Lower lobe of right lung (tissue), 2 donors: ENCODE data around the gene TMEM255A. TPM values are rescaled to one million over a fixed set of nuclear protein-coding genes. Genes with fewer than 3 reads are reported as not detected.

ENCODE experiments used
- ATAC-seq, 2 donors: fragments of 200-7000 bp; cut with Tn5 transposase; one replicate each; pipeline ENCODE4 v1.9.1; 2020 to 2022; ENCODE audit warnings: mild to moderate bottlenecking in 2 of 2, moderate library complexity in 2 of 2
- DNase-seq: peaks from one replicate; pipeline ENCODE4 v3.0.0-alpha.2; 2020
- H3K27ac ChIP-seq: fragments of 200-600 bp; one replicate; pipeline ENCODE4 v1.8.0; 2022
- H3K27me3 ChIP-seq: fragments of 200-600 bp; one replicate; pipeline ENCODE4 v1.8.0; 2022; ENCODE audit warnings: low read depth
- H3K36me3 ChIP-seq: fragments of 200-600 bp; one replicate; pipeline ENCODE4 v1.8.0; 2022; ENCODE audit warnings: mild to moderate bottlenecking
- H3K4me1 ChIP-seq: fragments of 200-600 bp; one replicate; pipeline ENCODE4 v1.8.0; 2022
- H3K4me3 ChIP-seq: fragments of 200-600 bp; one replicate; pipeline ENCODE4 v1.8.0; 2022; ENCODE audit warnings: mild to moderate bottlenecking
- H3K9me3 ChIP-seq: fragments of 200-600 bp; one replicate; pipeline ENCODE4 v1.8.0; 2022
- CTCF ChIP-seq: fragments of 200-600 bp; IDR thresholded peaks from one replicate; pipeline ENCODE4 v1.8.0; 2022; ENCODE audit warnings: antibody characterized with exemption, mild to moderate bottlenecking
- intact Hi-C: fragments of 100-400 bp; cut with DNase I; formaldehyde crosslinking; loops from one replicate; pipeline ENCODE4 v1.11.0; 2022
- total RNA-seq: library from RNA; stranded (reverse); fragmentation: NEBNext Ultra II Directional; extraction: Animal tissue kit (Norgen Biotek cat#: 25700); gene quantifications from one replicate; pipeline ENCODE4 v1.2.1, GENCODE V29; 2021
- donor health status: DM: no; HTN: yes; CAD: no; lungs with severe emphysema.

TMEM255A gene
- total RNA-seq, 1 donor from 2014 or later: 2.7 TPM

DNA sequence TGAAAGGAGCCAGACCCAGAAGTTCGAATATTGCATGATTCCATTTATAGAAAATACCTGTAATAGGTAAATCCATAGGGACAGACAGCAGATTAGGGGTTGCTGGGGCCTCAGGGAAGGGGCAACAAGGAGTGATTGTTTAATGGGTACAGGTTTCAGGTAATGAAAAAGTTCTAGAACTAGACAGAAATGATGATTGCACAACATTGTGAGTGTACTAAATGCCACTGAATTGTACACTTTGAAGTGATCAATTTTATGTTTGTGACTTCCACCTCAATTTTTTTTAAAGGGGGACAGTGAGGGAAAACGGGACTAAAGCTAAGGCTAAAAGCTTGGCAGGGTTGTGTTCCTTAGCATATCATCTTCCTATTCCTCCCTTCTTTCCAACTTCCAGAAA, 37.1 kb downstream of the TMEM255A start:
- Histone ChIP-seq H3K36me3 (no peaks in the 10 kb centered on the region), H3K27me3 (no peaks in the 10 kb centered on the region), H3K9me3 (no peaks in the 10 kb centered on the region), H3K27ac (no peak overlapping the region), H3K4me1 (peaks cover 7% of the 10 kb centered on the region), H3K4me3 (no peak overlapping the region)
- TF ChIP-seq CTCF: no peak
- DNase-seq (no peak), ATAC-seq (no peak)
- intact Hi-C loops: no loop called here

DNA sequence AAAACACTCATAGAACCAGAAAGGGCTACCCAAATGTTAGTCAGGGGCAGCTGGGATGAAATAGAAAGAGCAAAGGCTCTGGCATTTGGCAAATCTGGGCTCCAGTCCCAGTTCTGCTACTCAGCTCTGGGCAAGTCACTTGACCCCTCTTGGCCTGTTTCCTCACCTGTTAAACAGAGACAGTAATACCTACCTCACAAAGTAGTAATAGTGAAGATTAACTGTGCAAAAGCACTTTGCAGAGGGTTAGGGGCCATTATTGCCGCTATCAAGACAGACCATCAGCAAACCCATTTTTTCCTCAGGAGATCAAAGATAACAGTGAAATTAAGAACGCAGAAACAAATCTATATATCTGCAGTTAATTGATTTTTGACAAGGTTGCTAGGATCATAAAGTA, 40.0 kb downstream of the TMEM255A start:
- Histone ChIP-seq H3K36me3 (no peaks in the 10 kb centered on the region), H3K4me3 (no peak overlapping the region), H3K4me1 (peaks cover 10% of the 10 kb centered on the region), H3K9me3 (no peaks in the 10 kb centered on the region), H3K27ac (no peak overlapping the region), H3K27me3 (no peaks in the 10 kb centered on the region)
- intact Hi-C loops: no loop called here
- no peak for DNase-seq
- ATAC-seq: peak; percentile 56 to 80
- no peak for TF ChIP-seq CTCF

GRCh38 chrX:120270567-120270966, 40.7 kb downstream of the TMEM255A start:
- no peaks in the 10 kb centered on the region for H3K36me3 ChIP-seq
- DNase-seq (no peak), ATAC-seq (no peak)
- no peaks in the 10 kb centered on the region for H3K9me3 ChIP-seq
- peak overlapping the region; percentile 6 for H3K27ac ChIP-seq
- H3K4me1 ChIP-seq: peaks cover 10% of the 10 kb centered on the region
- H3K4me3 ChIP-seq: no peak overlapping the region
- intact Hi-C loops: no loop called here
- no peak for TF ChIP-seq CTCF
- H3K27me3 ChIP-seq: no peaks in the 10 kb centered on the region

DNA sequence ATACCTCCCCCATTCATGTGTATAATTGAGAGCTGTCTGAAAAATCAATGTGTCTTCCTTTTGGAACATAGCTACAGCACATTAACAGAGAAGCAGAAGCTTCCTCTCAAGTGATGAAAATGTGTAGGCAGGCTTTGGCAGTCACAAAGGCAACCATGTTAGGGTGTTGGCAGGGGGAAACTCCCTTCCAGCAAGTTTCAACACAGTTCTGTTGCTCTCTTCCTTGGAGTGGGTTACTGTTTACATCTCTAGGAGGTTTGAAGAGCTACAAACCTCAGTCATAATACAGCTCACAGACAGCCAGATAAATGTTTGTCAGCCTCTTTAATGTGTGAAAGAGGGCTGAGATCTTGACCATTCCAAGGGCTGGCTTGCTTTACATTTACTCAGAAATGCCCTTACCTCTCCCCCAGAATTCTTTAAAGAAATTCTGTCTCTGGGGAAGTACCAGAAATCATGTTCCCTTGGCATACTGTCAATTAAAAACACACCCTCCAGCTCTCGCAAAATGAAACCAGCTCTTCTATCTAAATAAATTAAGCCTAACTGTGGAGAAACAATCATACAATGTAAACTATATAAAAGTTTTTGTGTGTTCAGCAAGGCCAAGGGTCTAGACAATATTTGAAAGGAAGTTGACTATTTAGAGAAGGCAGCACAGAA, 41.8 kb downstream of the TMEM255A start:
- Histone ChIP-seq H3K4me3 (no peak overlapping the region), H3K36me3 (no peaks in the 10 kb centered on the region), H3K4me1 (peaks cover 10% of the 10 kb centered on the region), H3K27ac (peak overlapping the region; percentile 46), H3K27me3 (no peaks in the 10 kb centered on the region), H3K9me3 (no peaks in the 10 kb centered on the region)
- peak; percentile 86 to 94 for ATAC-seq
- intact Hi-C loops: no loop called here
- DNase-seq: no peak
- TF ChIP-seq CTCF: no peak

GRCh38 chrX:120264341-120264740, 46.9 kb downstream of the TMEM255A start:
- no peaks in the 10 kb centered on the region for H3K27me3 ChIP-seq
- no peak overlapping the region for H3K4me3 ChIP-seq
- no peak overlapping the region for H3K27ac ChIP-seq
- peaks cover 5% of the 10 kb centered on the region for H3K4me1 ChIP-seq
- H3K36me3 ChIP-seq: no peaks in the 10 kb centered on the region
- ATAC-seq (peak; percentile 33 to 54), DNase-seq (no peak)
- intact Hi-C loops: no loop called here
- H3K9me3 ChIP-seq: no peaks in the 10 kb centered on the region
- no peak for TF ChIP-seq CTCF
